ENCODE data around the gene RPGRIP1.
"Not testable (repeated sequence)": the region's sequence is repeated elsewhere in the genome, so short reads cannot be mapped to it uniquely, and the experiment has no call there.

The RPGRIP1 gene

DNA sequence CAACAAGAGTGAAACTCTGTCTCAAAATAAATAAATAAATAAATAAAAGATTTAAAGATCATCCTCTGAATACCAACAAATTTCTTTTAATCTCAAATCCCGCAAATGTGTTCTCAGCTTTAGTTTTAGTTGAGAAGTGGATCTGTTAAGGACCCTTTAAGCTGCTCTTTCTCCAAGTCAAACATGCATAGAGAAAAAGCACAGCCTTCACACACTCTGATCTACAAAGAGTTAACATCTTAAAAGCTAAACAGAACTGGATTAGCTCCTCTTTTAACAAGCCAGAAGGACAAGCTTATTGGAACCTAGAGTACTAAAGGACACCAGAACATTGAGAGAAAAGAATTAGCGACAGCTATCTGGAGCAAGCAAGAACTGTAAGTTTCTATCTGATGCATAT lies at the start of gene RPGRIP1:
TSS of gene RPGRIP1 (plus strand) at position 301 of the 400 bp plus-strand sequence. CDS start 7,894 bp downstream, outside the sequence.
- no peak for DNase-seq (ENCODE audit: low read depth)

DNA sequence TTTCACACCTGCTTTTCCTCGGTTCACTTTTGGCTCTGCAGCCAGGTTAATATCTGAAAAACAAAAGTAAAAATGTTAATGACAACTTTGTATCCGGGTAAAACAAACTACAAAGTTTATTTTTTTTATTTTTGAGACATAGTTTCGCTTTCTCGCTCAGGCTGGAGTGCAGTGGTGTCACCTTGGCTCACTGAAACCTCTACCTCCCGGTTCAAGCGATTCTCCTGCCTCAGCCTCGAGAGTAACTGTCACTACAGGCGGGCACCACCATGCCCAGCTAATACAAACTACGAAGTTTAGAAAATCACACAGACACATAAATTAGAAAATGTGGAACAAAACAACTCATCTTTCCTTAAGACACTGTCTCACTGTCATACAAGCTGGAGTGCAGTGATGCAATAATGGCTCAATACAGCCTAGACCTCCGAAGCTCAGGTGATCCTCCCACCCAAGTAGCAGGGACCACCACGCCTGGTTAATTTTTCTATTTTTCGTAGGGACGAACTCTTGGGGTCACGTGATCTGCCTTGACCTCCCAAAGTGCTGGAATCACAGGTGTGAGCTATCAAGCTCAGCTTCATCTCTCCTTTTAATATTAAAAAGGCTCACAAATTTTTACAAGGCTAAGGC lies 48.7 kb upstream of the RPGRIP1 start:
- DNase-seq (ENCODE audit: low read depth), result no peak

DNA sequence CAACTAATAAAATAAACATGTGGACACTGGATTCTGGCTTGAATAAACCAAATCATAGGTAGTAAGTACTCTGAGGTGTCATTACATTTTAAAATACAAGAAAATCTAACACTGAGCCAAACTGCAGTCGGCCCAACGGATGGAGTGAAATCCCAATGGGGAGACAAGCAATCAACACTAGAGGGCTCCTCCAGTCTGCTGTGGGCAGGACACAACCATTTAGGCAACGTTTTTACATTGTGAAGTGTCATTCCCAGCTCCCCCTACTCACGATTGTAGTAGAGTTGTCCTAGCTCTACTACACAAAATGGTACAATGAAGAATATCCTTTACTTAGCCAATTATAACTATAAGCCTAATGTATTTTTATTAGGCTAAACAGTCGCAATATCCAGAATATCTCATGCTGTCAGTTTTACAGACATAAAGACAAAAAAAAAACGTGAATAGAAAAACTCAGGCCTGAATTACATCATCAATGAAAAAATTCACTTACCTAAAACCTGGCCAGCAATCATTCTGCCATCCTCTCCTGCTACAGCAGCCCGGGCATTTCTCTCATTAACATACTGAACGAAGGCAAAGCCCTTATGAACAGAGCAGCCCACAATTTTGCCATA lies 46.3 kb upstream of the RPGRIP1 start:
- DNase-seq (ENCODE audit: low read depth), result no peak

DNA sequence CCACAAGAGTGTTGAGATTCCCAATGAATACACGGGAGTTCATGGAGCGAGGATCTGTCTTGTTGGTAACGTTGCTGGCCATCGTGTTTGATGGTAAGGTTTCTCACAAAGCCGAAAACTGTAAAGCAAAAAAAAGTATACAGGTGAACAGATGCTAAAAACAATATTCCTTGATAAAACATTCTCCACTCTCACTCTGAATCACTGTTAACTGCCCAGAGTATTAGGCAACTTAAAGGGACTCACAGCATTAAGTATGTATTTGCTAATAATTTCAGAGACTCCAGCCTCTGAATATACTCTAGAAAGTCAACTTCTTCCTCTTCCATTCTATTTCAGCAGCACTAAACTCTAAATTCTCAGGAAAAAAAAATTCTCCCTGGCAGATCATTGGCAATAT lies 45.8 kb upstream of the RPGRIP1 start:
- no peak for DNase-seq (ENCODE audit: low read depth)

DNA sequence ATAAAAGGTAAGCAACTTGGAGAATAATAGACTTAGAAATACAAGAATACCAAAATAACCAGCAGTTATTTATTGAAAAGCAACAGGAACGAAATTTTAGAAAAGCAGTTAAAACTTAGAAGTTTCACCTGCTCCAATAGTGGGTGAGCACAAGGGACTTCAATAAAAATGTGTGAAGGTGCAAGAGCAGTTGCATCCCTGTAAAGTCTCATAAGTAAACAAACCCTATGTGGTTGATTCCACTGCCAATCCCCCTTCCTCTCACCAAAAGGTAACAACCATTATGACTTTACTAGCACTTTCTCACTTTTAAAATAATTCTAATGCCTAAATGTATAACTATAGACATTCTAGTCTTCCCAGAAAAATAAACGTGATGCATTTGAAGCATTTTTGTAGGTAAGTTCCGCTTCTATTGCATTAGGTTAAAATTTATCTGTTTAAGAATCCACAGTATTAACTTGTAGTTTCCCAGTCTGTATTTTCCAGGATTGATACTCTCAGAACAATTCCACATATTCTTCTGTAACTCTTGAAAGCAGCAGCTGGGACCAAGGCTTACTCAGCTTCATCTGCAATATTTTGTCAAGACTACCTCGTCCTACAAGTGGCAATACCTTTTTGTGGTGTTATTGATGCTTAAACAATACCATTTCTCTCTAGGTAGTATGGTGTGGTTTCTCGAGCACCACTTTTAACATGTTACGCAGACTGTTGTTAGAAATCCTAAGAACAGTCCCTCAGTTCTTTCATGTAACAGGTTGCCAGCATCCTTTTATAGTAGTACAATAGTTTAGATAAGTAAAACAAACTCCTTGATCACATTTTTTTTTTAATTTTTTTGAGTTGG lies 42.7 kb upstream of the RPGRIP1 start:
- no peak for DNase-seq (ENCODE audit: low read depth)

DNA sequence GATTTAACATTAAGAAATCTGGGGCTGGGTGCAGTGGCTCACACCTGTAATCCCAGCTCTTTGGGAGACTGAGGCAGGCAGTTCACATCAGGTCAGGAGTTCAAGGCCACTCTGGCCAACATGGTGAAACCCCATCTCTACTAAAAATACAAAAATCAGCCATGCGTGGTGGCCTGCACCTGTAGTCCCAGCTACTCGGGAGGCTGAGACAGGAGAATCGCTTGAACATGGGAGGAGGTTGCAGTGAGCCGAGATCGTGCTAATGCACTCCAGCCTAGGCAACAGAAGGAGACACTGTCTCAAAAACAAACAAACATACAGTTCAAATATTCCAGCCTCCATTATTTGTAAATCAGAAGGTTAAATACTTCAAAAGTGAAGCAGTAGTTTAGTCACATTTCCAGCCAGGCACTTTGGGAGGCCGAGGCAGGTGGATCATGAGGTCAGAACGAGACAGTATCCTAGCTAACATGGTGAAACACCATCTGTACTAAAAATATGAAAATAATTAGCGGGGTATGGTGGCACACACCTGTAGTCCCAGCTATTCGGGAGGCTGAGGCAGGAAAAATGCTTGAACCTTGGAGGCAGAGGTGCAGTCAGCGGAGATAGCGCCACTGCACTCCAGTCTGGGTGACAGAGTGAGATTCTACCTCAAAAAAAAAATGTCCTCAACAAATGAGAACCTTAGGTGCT lies 40.9 kb upstream of the RPGRIP1 start:
- DNase-seq (ENCODE audit: low read depth), result no peak

DNA sequence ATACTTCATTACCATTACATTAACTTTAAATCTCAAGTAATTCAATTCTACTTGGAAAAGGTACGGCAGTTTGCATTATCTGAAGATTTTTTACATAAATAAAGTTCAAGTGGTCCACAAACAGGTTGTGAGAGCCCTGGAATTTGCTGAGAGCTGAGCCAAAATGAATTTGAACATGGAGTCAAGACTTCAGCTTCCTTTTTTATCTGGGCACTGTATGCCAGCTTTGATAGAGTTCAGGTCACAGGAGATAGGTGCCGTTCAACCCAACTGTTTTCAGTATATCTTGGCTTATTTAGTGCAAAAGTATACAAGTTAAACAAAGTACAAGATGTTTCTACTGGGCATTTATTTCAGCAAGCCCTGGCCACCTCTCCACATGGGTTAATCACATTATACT lies 39.5 kb upstream of the RPGRIP1 start:
- no peak for DNase-seq (ENCODE audit: low read depth)

DNA sequence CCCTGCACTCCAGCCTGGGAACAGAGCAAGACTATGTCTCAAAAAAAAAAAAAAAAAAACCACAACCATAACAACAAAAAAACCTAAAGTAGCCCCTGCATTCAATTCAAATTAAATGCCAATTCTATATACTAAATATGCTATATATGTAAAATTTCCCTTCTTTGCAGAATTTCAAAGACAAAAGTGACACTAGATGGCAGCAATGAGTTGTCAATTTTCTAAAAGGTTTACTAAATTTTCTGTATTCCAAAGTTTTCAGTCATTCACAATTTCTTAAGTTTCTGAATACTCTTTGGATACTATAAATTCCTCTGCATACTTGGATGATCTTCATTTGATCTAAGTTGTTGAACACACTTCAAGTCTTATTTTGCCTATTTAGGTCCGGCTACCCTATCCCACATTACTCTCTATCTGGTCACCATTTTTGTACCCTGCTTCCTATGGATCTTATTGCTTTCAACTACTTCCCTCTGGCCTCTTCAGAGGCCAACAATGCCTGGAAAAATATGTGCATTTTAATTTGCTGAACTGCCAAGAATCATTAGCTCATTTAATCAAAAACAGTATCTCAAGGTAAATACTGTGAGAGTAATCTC lies 38.6 kb upstream of the RPGRIP1 start:
- no peak for DNase-seq (ENCODE audit: low read depth)

DNA sequence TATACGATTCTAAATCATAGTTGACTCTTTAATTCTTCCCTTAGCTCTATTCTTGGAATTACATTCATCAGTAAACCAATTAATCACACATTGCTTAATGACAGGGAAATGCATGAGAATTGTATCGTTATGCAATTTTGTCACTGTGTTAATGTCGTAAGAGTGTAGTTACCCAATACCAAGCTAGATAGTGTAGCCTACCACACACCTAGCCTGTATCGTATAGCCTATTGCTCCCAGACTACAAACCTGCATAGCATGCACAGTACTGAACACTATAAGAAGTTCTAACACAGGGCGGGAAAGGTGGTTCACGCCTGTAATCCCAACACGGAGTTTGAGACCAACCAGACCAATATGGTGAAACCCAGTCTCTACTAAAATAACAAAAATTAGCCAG lies 35.3 kb upstream of the RPGRIP1 start:
- no peak for DNase-seq (ENCODE audit: low read depth)

DNA sequence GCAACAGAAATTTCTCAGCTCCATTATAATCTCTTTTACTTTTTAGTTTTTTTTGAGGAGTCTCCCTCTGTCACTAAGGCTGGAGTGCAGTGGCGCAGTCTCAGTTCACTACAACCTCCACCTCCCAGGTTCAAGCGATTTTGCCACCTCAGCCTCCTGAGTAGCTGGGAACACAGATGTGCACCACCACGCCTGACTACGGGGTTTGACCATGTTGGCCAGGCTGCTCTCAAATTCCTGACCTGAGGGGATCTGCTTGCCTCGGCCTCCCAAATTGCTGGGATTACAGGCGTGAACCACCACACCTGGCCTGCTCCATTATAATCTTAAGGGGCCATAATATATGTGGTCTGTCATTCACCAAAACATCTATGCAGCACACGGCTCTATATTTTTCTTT lies 34.1 kb upstream of the RPGRIP1 start:
- DNase-seq (ENCODE audit: low read depth), result no peak

DNA sequence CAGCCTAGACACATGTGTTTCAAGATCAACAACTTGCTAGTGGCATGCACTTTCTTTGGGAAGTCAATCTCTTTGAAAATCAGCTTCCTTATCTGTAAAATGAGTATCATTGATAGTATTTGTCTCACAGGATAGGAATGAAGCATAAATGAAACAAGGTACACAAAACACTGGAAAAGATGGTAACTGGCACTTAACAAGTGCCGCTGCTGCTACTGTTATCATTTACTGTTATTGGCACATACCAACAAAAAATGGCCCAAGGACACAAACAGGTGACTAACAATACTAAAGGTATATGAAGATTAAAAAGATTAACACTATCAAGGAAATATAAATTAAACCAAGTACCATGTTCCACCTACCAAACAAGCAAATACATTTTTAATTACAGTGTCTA lies 31.5 kb upstream of the RPGRIP1 start:
- no peak for DNase-seq (ENCODE audit: low read depth)

DNA sequence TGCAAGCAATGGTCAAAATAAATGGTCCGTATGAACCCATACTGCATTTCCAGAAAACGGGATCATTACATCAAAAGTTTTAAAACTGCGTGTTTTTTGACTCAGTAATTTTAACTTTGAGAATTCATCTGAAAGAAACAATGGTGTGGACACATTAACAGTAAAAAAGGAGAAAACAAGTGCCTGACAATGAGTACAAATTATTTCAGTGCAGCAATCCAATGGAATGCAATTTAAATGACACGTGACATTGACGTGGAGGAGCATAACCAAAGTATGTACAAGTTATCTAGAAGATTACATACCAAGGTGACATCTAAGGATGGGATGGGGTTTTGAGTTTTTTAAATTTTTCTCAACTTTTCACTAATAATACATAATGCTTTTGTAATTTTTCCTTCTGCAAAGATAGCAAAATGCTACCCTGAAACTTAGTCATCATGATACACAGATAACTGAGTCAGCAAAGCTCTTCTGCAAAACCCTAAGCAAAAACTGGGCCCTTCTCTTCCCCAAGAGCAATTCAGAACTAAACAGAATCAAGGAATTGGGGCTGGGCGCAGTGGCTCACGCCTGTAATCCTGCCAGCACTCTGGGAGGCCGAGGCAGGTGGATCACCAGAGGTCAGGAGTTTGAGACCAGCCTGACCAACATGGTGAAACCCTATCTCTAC lies 31.0 kb upstream of the RPGRIP1 start:
- no peak for DNase-seq (ENCODE audit: low read depth)

DNA sequence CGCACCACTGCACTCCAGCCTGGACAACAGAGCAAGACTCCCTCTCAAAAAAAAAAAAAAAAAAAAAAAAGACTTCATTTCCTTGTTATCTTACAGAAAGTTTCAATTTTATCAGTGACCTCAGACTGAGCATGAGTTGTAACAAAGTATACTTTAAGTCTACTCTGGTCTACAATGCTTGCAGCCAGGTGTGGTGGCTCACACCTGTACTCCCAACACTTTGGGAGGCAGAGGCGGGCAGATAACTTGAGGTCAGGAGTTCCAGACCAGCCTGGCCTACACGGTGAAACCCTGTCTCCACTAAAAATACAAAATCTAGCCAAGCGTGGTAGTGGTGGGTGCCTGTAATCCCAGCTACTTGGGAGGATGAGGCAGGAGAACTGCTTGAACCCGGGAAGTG lies 28.7 kb upstream of the RPGRIP1 start:
- no peak for DNase-seq (ENCODE audit: low read depth)

DNA sequence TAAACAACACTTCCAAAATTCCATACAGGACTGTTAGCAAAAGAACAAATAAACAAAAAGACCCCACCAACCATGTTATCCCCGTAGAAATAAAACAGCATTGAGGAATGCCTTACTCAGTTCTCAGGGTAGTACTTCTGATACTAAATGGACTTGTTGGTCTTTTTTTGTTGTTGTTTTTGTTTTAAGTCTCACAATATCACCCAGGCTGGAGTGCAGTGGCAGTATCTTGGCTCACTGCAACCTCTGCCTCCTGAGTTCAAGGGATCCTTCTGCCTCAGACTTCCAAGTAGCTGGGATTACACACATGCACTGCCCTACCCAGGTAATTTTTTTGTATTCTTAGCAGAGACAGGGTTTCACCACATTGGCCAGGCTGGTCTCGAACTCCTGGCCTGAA lies 27.7 kb upstream of the RPGRIP1 start:
- DNase-seq (ENCODE audit: low read depth), result no peak

DNA sequence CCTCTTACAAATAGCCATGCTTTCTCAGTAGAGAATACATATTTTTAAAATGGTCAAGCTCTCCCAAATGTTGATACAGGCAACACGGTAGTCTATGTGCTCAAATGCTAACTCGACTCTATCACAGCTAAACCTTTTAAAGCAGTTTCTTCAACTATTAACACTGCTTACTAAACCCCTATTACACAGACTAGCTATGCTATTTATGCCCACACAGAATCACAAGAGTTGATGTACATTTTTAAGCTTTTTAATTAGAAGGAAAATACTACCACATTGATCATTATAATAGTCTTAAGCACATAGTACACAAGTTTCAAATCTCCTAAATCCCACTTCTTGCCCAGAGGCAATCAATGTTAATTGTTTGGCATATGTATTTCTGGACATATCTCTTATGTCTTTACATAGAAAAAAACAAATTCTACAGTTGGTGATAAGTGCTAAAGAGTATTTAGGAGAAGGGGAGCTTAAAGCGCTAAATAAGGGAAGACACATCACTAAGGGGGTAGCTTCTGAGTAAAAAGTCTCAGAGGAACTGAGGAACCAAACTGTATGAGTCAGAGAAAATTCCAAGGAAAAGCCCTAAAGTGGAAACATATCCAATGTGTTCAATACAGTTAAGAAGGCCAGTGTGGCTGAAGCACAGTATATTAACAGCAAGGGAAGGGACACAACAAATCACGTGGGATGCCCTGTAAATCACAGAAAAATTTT lies 24.3 kb upstream of the RPGRIP1 start:
- DNase-seq (ENCODE audit: low read depth), result no peak

DNA sequence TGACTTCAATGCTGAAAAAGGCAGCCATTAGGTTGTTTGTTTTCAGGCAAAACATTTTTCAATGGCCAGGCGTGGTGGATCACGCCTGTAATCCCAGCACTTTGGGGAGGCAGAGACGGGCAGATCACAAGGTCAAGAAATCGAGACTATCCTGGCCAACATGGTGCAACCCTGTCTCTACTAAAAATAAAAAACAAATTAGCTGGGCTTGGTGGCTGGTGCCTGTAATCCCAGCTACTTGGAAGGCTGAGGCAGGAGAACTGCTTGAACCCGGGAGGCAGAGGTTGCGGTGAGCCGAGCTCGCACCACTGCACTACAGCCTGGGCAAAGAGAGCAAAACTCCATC lies 23.8 kb upstream of the RPGRIP1 start:
- not testable (repeated sequence) for DNase-seq (ENCODE audit: low read depth)

DNA sequence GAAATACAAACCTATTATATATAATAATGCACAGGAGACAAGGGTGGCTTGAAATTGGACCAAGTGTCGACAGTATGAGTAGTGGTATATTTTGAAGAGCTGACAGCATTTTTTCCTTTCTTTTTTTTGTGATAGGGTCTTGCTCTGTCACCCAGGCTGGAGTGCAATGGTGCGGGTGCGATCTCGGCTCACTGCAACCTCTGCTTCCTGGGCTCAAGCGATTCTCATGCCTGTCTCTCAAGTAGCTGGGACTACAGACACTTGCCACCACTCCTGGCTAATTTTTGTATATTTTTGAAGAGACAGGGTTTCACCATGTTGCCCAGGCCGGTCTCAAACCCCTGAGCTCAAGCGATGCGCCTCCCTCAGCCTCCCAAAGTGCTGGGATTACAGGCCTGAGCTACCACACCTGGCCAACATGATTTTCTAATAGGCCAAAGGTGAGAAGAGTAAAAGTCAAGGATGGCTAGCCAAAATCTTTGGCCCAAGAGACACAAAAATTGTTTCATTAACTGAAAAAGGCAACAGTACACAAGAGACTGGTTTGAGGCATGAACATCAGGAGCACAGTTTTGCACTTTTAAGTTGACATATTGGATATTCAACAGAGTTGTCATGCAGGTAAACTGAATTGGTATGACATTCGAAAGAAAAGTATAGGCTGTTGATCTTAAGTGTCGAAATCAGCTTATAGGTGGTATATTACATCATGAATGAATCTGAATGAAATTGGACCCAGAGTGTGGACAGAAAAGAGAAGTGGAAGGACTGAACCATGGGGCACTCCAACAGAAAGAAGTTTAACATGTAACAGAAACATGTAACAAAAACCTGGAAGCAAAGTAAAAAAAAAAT lies 23.1 kb upstream of the RPGRIP1 start:
- no peak for DNase-seq (ENCODE audit: low read depth)

DNA sequence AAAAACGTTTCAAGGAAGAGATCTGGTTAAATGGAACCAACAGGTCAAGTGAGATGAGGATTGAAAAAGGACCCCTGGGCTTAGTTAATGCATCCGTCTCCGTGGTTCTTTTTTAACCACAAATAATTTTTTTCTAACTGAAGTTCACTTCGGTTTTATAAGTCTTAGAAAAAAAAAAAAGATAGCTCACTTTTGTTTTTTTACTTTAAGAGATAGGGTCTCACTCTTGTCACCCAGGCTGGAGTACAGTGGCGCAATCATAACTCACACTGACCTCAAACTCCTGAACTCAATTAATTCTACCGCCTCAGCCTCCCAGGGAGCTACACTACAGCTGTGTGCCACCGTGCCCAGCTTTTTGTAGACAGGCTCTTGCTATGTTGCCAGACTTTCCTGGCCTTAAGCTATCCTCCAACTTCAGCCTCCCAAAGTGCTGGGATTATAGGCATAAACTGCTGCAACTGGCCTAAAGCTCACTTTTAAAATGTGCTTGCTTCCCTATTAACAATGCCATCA lies 22.4 kb upstream of the RPGRIP1 start:
- DNase-seq (ENCODE audit: low read depth), result no peak

DNA sequence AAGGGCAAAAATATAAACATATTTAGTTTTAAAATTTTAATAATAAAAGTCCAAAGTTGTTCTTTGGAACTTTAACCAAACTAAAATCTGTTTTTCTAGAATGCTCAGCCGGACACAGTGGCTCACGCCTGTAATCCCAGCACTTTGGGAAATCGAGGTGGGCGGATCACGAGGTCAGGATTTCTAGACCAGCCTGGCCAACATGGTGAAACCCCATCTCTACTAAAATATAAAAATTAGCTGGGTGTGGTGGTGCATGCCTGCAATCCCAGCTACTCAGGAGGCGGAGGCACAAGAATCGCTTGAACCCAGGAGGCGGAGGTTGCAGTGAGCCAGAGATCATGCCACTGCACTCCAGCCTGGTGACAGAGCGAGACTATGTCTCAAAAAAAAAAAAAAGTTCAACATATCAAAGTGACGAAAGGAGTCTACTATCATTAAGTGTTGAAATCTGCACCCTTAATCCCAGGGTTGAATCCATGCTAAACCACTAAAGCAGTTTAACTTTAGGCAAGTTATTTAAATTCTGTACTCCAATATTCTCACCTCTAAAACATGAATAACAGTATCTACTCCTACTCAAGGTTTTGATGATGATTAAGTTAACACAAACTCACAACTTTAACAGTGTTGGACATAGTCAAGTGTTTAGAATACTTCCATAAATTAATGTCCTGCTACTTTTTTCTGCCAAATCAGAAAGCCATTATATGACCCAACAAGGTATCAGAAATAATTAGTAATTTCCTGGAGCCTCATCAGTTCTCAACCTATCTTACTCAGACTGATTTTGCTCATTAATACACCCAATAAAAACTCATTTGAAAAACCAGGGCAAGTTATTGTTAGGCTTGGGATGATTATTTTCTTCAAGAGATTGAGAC lies 21.6 kb upstream of the RPGRIP1 start:
- DNase-seq (ENCODE audit: low read depth), result no peak

Measured in activated T-cell treated with anti-CD3 and anti-CD28 coated beads for 1 hour (primary cell).